Measurements from ENCODE around the gene CFAP43. TPM values are rescaled to one million over a fixed set of nuclear protein-coding genes. Genes with fewer than 3 reads are reported as not detected.

Gene CFAP43
- total RNA-seq, 1 donor from 2014 or later: 0.63 TPM

GRCh38 chr10:104254493-104255310 is 22.5 kb upstream of the CFAP43 start, which contains the start of gene GSTO1:
Gene GSTO1 (plus strand): TSS chr10:104254892. CDS start chr10:104254929, 37 bp downstream.
- Mint-ChIP-seq H3K27me3 (ENCODE audit: low read depth) (peaks cover 14% of the 10 kb centered on the region), H3K27ac (ENCODE audit: unreplicated experiment) (peak within 1 kb of the TSS; percentile 96), H3K36me3 (ENCODE audit: low read depth) (peaks cover 5% of the 10 kb centered on the region), H3K9me3 (no peaks in the 10 kb centered on the region), H3K4me1 (peaks cover 37% of the 10 kb centered on the region), H3K4me3 (peak within 1 kb of the TSS; percentile 93)
- TF ChIP-seq, protein P1, sequence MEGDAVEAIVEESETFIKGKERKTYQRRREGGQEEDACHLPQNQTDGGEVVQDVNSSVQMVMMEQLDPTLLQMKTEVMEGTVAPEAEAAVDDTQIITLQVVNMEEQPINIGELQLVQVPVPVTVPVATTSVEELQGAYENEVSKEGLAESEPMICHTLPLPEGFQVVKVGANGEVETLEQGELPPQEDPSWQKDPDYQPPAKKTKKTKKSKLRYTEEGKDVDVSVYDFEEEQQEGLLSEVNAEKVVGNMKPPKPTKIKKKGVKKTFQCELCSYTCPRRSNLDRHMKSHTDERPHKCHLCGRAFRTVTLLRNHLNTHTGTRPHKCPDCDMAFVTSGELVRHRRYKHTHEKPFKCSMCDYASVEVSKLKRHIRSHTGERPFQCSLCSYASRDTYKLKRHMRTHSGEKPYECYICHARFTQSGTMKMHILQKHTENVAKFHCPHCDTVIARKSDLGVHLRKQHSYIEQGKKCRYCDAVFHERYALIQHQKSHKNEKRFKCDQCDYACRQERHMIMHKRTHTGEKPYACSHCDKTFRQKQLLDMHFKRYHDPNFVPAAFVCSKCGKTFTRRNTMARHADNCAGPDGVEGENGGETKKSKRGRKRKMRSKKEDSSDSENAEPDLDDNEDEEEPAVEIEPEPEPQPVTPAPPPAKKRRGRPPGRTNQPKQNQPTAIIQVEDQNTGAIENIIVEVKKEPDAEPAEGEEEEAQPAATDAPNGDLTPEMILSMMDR (conservative IDR thresholded peaks at IDR 0.05): no peak
- peak; percentile 34 for DNase-seq (ENCODE audit: low read depth, low spot score)

DNA sequence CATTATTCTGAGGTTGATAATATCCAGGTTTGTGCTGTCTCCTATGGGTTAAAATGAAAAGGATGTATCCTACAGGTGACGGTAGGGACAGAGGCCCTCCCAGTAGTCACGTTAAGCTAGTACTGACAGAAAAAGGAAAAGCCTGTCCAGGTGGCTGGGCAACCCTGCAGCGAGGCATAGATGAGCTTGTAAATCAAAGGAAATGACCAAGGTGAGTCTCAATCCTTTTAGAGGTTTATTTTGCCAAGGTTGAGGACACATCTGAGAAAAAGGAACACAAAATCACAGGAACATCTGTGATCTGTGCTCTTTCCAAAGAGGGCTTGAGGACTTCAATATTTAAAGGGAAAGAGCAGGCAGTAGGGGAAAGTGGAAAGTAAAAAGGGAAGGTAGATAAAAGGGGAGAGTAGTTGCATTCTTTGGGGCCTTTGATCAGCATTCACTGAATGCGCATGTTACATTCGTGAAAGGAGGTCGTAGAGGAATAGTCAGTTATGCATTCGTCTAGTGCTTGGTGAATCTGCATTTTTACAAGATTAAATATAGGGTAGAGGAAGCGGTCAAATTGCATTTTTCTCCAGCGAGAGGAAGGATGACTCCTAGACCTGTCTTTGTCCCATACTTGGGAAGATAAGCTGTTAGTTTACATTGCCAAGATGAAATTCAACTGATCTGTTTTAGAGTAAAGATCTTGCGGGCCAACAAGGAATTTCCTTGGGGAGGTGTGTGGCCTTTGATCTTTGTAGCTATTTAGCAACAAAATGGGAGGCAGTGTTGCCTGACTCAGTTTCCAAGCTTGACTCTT is 21.6 kb upstream of the CFAP43 start:
- Mint-ChIP-seq H3K4me1 (peaks cover 37% of the 10 kb centered on the region), H3K36me3 (ENCODE audit: low read depth) (peaks cover 5% of the 10 kb centered on the region), H3K4me3 (peak overlapping the region; percentile 93), H3K9me3 (no peaks in the 10 kb centered on the region), H3K27me3 (ENCODE audit: low read depth) (peaks cover 17% of the 10 kb centered on the region), H3K27ac (ENCODE audit: unreplicated experiment) (no peak overlapping the region)
- TF ChIP-seq, protein P1 (conservative IDR thresholded peaks at IDR 0.05): no peak
- DNase-seq (ENCODE audit: low read depth, low spot score): no peak

DNA sequence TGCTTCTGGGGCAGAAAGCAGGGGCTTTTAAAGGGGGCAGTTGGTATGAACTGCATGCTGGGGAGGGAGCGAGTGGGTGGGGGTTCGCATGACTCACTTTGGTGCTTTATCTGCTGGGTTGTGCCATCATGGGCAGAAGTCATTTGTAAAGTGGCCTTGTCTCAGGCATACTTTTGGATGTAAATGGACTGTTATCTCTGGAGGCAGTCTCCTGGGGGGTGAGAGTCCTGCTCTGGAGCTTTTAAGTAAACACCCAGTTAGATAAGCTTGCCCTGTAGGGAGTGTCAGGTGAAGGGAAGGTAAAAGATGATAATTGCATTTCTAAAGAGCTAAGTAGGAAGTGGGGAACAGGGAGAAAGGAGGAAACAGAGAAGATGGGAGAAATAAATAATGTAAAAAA is 20.9 kb upstream of the CFAP43 start:
- Mint-ChIP-seq H3K27ac (ENCODE audit: unreplicated experiment) (no peak overlapping the region), H3K27me3 (ENCODE audit: low read depth) (peaks cover 17% of the 10 kb centered on the region), H3K36me3 (ENCODE audit: low read depth) (peaks cover 3% of the 10 kb centered on the region), H3K4me1 (peaks cover 37% of the 10 kb centered on the region), H3K9me3 (no peaks in the 10 kb centered on the region), H3K4me3 (peak overlapping the region; percentile 93)
- no peak for DNase-seq (ENCODE audit: low read depth, low spot score)
- TF ChIP-seq, protein P1 (conservative IDR thresholded peaks at IDR 0.05): no peak

- Mint-ChIP-seq H3K27ac (ENCODE audit: unreplicated experiment) (no peak overlapping the region), H3K27me3 (ENCODE audit: low read depth) (peaks cover 17% of the 10 kb centered on the region), H3K9me3 (peaks cover 1% of the 10 kb centered on the region), H3K4me1 (peaks cover 37% of the 10 kb centered on the region), H3K36me3 (ENCODE audit: low read depth) (peaks cover 1% of the 10 kb centered on the region), H3K4me3 (peak overlapping the region; percentile 93)
- DNase-seq (ENCODE audit: low read depth, low spot score): no peak
- TF ChIP-seq, protein P1 (conservative IDR thresholded peaks at IDR 0.05): no peak
Observed at GRCh38 chr10:104252368-104252767, 20.2 kb upstream of the CFAP43 start.

DNA sequence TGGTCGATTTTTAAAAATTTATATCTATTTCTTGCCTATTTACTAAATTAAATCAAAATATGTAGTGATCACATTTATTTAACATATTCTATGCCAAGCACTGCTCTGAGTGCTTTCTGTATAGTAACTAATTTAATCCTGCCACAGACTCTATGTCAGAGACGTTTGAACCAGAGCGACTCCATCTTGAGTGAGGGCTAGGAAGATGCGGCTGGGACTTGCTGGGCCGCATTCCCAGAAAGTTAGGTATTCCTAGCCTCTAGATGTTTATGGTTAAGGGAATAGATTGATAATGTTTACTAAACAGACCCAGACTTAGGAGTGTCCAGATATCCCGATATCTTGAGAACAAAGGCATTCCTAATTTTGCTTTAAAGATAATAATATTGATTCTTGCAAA is 19.3 kb upstream of the CFAP43 start:
- Mint-ChIP-seq H3K36me3 (ENCODE audit: low read depth) (peaks cover 4% of the 10 kb centered on the region), H3K4me1 (peaks cover 35% of the 10 kb centered on the region), H3K27me3 (ENCODE audit: low read depth) (peaks cover 17% of the 10 kb centered on the region), H3K4me3 (peak overlapping the region; percentile 13), H3K27ac (ENCODE audit: unreplicated experiment) (no peak overlapping the region), H3K9me3 (peaks cover 5% of the 10 kb centered on the region)
- no peak for DNase-seq (ENCODE audit: low read depth, low spot score)
- TF ChIP-seq, protein P1 (conservative IDR thresholded peaks at IDR 0.05): no peak
